ENCODE results near the gene TMEM54.
A peak's percentile ranks its signal among the peaks of the same experiment; 100 is the strongest.

The TMEM54 gene

GRCh38 chr1:32877211-32878110 is 23.7 kb downstream of the TMEM54 start:
- DNase-seq = peak; percentile 52

GRCh38 chr1:32876341-32877210 is 24.6 kb downstream of the TMEM54 start:
- DNase-seq = no peak

- DNase-seq = no peak
Observed at GRCh38 chr1:32874860-32875752, 26.1 kb downstream of the TMEM54 start.

GRCh38 chr1:32873484-32873883 is 27.7 kb downstream of the TMEM54 start:
- no peak for DNase-seq

GRCh38 chr1:32872192-32872460 is 29.1 kb downstream of the TMEM54 start:
- DNase-seq = no peak

- DNase-seq = no peak
Observed at GRCh38 chr1:32871364-32872191, 29.6 kb downstream of the TMEM54 start.

GRCh38 chr1:32870615-32871363 is 30.4 kb downstream of the TMEM54 start, which contains the start of gene FNDC5:
FNDC5 (minus strand) TSS chr1:32870912.
- no peak for DNase-seq

GRCh38 chr1:32869923-32870614 is 31.1 kb downstream of the TMEM54 start:
- DNase-seq = no peak

- no peak for DNase-seq
Observed at GRCh38 chr1:32868806-32869455, 32.3 kb downstream of the TMEM54 start.

- no peak for DNase-seq
Observed at GRCh38 chr1:32868085-32868484, 33.1 kb downstream of the TMEM54 start.

- no peak for DNase-seq
Observed at GRCh38 chr1:32867671-32868070, 33.5 kb downstream of the TMEM54 start.

GRCh38 chr1:32867151-32867550 is 34.0 kb downstream of the TMEM54 start:
- no peak for DNase-seq

GRCh38 chr1:32865639-32866405 is 35.4 kb downstream of the TMEM54 start:
- DNase-seq = no peak

GRCh38 chr1:32864375-32865019 is 36.7 kb downstream of the TMEM54 start:
- DNase-seq = no peak

- DNase-seq = no peak
Observed at GRCh38 chr1:32863881-32864245, 37.3 kb downstream of the TMEM54 start.

- no peak for DNase-seq
Observed at GRCh38 chr1:32863218-32863880, 37.8 kb downstream of the TMEM54 start.

- no peak for DNase-seq
Observed at GRCh38 chr1:32861904-32862695, 39.1 kb downstream of the TMEM54 start.

Measured in NCI-H1105 (cell line).